Measurements from ENCODE around the gene DKKL1. TPM values are rescaled to one million over a fixed set of nuclear protein-coding genes. Genes with fewer than 3 reads are reported as not detected.

The DKKL1 gene
- polyA plus RNA-seq, 1 donor from 2014 or later = 2.8 TPM

GRCh38 chr19:49414256-49414655 lies 50.6 kb downstream of the DKKL1 start:
- H3K79me2 ChIP-seq (replicated peaks; ENCODE audit: insufficient read depth, low read length) = no peaks in the 10 kb centered on the region
- H3K9me2 ChIP-seq (ENCODE audit: insufficient read depth, low read length) = no peaks in the 10 kb centered on the region
- no peaks in the 10 kb centered on the region for H4K20me1 ChIP-seq (ENCODE audit: insufficient read depth)
- no peak overlapping the region for H3K9ac ChIP-seq (ENCODE audit: low read length)
- no peak overlapping the region for H2AFZ ChIP-seq (ENCODE audit: low read depth, low read length)
- TF ChIP-seq POLR2AphosphoS5 (IDR thresholded peaks at IDR 0.05) (no peak), CTCF (IDR thresholded peaks at IDR 0.05; ENCODE audit: poor library complexity, severe bottlenecking) (no peak)
- H3K9me3 ChIP-seq (ENCODE audit: low read length) = no peaks in the 10 kb centered on the region
- H3K36me3 ChIP-seq (ENCODE audit: insufficient read depth, low read length) = no peaks in the 10 kb centered on the region
- H3K27ac ChIP-seq (ENCODE audit: low read length) = no peak overlapping the region
- H3K27me3 ChIP-seq (ENCODE audit: insufficient read depth, low read depth, low read length) = no peaks in the 10 kb centered on the region
- H3K4me3 ChIP-seq (ENCODE audit: low read length) = no peak overlapping the region
- H3K4me2 ChIP-seq (ENCODE audit: low read length) = no peak overlapping the region
- H3F3A ChIP-seq (ENCODE audit: insufficient read depth, low read length, poor library complexity, severe bottlenecking) = no peaks in the 10 kb centered on the region

DNA sequence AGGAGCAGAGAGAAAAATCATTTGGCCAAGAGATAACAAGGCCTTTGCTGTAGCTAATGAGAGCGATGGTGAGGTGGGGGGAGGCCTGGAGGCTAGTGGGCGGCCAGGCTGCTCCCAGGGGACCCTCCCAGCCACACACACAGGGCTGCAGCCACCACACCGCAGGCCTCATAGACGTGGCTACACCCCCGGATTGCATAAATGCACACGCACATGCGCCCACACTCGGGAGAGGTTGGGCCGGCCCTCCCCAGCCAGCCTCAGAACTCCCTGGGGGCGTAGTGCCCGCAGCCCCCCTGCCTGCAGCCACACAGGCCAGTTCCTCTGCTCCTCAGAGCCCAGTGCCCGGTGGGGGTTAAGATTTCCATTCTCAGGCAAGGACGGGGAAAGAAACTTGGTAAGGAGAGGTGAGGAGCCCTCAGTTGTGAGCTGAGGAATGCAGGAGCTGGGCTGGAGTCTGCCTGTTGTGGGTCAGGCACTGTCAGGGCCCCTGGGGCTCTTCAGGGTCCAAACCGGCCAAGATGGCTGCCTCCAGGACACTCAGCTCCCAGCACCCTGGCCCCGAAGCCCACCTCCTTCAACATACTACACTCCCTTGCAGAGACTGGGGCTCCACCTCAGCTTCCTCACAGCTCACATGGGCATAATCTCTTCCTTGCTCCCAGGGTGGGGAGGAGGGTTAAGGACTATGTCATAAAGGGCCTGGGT lies 51.6 kb downstream of the DKKL1 start:
- Histone ChIP-seq H3F3A (ENCODE audit: insufficient read depth, low read length, poor library complexity, severe bottlenecking) (no peaks in the 10 kb centered on the region), H3K9ac (ENCODE audit: low read length) (no peak overlapping the region), H3K9me3 (ENCODE audit: low read length) (no peaks in the 10 kb centered on the region), H4K20me1 (ENCODE audit: insufficient read depth) (no peaks in the 10 kb centered on the region), H3K27ac (ENCODE audit: low read length) (no peak overlapping the region), H3K79me2 (replicated peaks; ENCODE audit: insufficient read depth, low read length) (no peaks in the 10 kb centered on the region), H3K27me3 (ENCODE audit: insufficient read depth, low read depth, low read length) (peaks cover 9% of the 10 kb centered on the region), H3K4me3 (ENCODE audit: low read length) (no peak overlapping the region), H3K36me3 (ENCODE audit: insufficient read depth, low read length) (no peaks in the 10 kb centered on the region), H2AFZ (ENCODE audit: low read depth, low read length) (no peak overlapping the region), H3K4me2 (ENCODE audit: low read length) (no peak overlapping the region), H3K9me2 (ENCODE audit: insufficient read depth, low read length) (no peaks in the 10 kb centered on the region)
- TF ChIP-seq RAD21 (conservative IDR thresholded peaks at IDR 0.05) = no peak

- H3K9ac ChIP-seq (ENCODE audit: low read length) = no peak overlapping the region
- peaks cover 14% of the 10 kb centered on the region for H3K27me3 ChIP-seq (ENCODE audit: insufficient read depth, low read depth, low read length)
- H3K79me2 ChIP-seq (replicated peaks; ENCODE audit: insufficient read depth, low read length) = no peaks in the 10 kb centered on the region
- no peak overlapping the region for H3K4me3 ChIP-seq (ENCODE audit: low read length)
- H3K9me3 ChIP-seq (ENCODE audit: low read length) = no peaks in the 10 kb centered on the region
- no peaks in the 10 kb centered on the region for H3K36me3 ChIP-seq (ENCODE audit: insufficient read depth, low read length)
- H3K4me2 ChIP-seq (ENCODE audit: low read length) = no peak overlapping the region
- no peak overlapping the region for H3K27ac ChIP-seq (ENCODE audit: low read length)
- H2AFZ ChIP-seq (ENCODE audit: low read depth, low read length) = no peak overlapping the region
- H3F3A ChIP-seq (ENCODE audit: insufficient read depth, low read length, poor library complexity, severe bottlenecking) = no peaks in the 10 kb centered on the region
- H3K9me2 ChIP-seq (ENCODE audit: insufficient read depth, low read length) = no peaks in the 10 kb centered on the region
- no peaks in the 10 kb centered on the region for H4K20me1 ChIP-seq (ENCODE audit: insufficient read depth)
- TF ChIP-seq SMC3 (conservative IDR thresholded peaks at IDR 0.05; ENCODE audit: poor library complexity) (no peak), RAD21 (conservative IDR thresholded peaks at IDR 0.05) (no peak), EP300 (conservative IDR thresholded peaks at IDR 0.05; ENCODE audit: poor library complexity, severe bottlenecking) (no peak), EZH2 (IDR thresholded peaks at IDR 0.05; ENCODE audit: borderline replicate concordance, insufficient read depth, low read length, poor library complexity, severe bottlenecking) (no peak), CTCF (IDR thresholded peaks at IDR 0.05; ENCODE audit: poor library complexity, severe bottlenecking) (no peak), POLR2AphosphoS5 (IDR thresholded peaks at IDR 0.05) (no peak), TAF1 (IDR thresholded peaks at IDR 0.05; ENCODE audit: low read depth) (no peak), MXI1 (conservative IDR thresholded peaks at IDR 0.05; ENCODE audit: poor library complexity, severe bottlenecking) (no peak)
- TF ChIP-seq, protein P1, sequence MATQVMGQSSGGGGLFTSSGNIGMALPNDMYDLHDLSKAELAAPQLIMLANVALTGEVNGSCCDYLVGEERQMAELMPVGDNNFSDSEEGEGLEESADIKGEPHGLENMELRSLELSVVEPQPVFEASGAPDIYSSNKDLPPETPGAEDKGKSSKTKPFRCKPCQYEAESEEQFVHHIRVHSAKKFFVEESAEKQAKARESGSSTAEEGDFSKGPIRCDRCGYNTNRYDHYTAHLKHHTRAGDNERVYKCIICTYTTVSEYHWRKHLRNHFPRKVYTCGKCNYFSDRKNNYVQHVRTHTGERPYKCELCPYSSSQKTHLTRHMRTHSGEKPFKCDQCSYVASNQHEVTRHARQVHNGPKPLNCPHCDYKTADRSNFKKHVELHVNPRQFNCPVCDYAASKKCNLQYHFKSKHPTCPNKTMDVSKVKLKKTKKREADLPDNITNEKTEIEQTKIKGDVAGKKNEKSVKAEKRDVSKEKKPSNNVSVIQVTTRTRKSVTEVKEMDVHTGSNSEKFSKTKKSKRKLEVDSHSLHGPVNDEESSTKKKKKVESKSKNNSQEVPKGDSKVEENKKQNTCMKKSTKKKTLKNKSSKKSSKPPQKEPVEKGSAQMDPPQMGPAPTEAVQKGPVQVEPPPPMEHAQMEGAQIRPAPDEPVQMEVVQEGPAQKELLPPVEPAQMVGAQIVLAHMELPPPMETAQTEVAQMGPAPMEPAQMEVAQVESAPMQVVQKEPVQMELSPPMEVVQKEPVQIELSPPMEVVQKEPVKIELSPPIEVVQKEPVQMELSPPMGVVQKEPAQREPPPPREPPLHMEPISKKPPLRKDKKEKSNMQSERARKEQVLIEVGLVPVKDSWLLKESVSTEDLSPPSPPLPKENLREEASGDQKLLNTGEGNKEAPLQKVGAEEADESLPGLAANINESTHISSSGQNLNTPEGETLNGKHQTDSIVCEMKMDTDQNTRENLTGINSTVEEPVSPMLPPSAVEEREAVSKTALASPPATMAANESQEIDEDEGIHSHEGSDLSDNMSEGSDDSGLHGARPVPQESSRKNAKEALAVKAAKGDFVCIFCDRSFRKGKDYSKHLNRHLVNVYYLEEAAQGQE (IDR thresholded peaks at IDR 0.05; ENCODE audit: borderline replicate concordance) = no peak
Measured at GRCh38 chr19:49415810-49416200, 52.1 kb downstream of the DKKL1 start.
